IMR-90 (cell line): ENCODE results near the gene KBTBD7. TPM values are rescaled to one million over a fixed set of nuclear protein-coding genes. Genes with fewer than 3 reads are reported as not detected.

Experiments
- ATAC-seq: fragments of 200-7000 bp; cut with Tn5 transposase; 2 replicates; pipeline ENCODE4 v1.9.1; 2020; ENCODE audit warnings: low read depth, mild to moderate bottlenecking, moderate library complexity
- BruUV-seq: library from RNA; stranded (reverse); fragments of 400-500 nt; replicated peaks from 2 replicates; lab custom pipeline; 2021; lab: Mats Ljungman, UMichigan
- CTCF ChIA-PET: fragments of 300-600 bp; formaldehyde crosslinking; extraction: SDS; loops from one replicate; lab custom pipeline; 2021; ENCODE audit warnings: antibody characterized with exemption; lab: Yijun Ruan, JAX
- POLR2A ChIA-PET: fragments of 300-600 bp; sonication (Branson Sonifier 250); formaldehyde crosslinking; loops from one replicate; lab custom pipeline; 2022; ENCODE audit warnings: antibody characterized with exemption; ENCODE audit not compliant: unreplicated experiment; lab: Charles Lee
- DNase-seq: peaks from one replicate; pipeline ENCODE4 v3.0.0; 2013
- H2AFZ ChIP-seq: replicated peaks from 2 replicates; pipeline ENCODE3; 2013; ENCODE audit warnings: low read length, mild to moderate bottlenecking; ENCODE audit not compliant: poor library complexity
- H2AK5ac ChIP-seq: 2 replicates; pipeline ENCODE4 v1.6.1; 2013; ENCODE audit warnings: low read depth, low read length, inconsistent platforms
- H2AK9ac ChIP-seq: replicated peaks from 2 replicates; pipeline ENCODE3; 2013; ENCODE audit warnings: mild to moderate bottlenecking, low read depth, low read length, moderate library complexity; ENCODE audit not compliant: poor library complexity
- H2BK120ac ChIP-seq: 2 replicates; pipeline ENCODE4 v1.6.1; 2013; ENCODE audit warnings: low read depth, low read length, inconsistent platforms
- H2BK15ac ChIP-seq: 3 replicates; pipeline ENCODE4 v1.6.1; 2013; ENCODE audit warnings: low read depth, low read length, inconsistent platforms
- H2BK20ac ChIP-seq: 2 replicates; pipeline ENCODE4 v1.6.1; 2013; ENCODE audit warnings: low read depth, mild to moderate bottlenecking, inconsistent platforms, low read length, moderate library complexity
- H2BK5ac ChIP-seq: 2 replicates; pipeline ENCODE4 v1.6.1; 2013; ENCODE audit warnings: mild to moderate bottlenecking, low read depth, low read length, inconsistent platforms; ENCODE audit not compliant: poor library complexity, severe bottlenecking
- H3K14ac ChIP-seq: replicated peaks from 2 replicates; pipeline ENCODE4 v1.6.1; 2013; ENCODE audit warnings: low read depth, low read length, inconsistent platforms
- H3K18ac ChIP-seq: 2 replicates; pipeline ENCODE4 v1.6.1; 2013; ENCODE audit warnings: low read depth, low read length, control low read depth
- H3K23ac ChIP-seq: 2 replicates; pipeline ENCODE4 v1.6.1; 2013; ENCODE audit warnings: low read depth, low read length, inconsistent platforms
- H3K27ac ChIP-seq: 2 replicates; pipeline ENCODE4 v1.5.1; 2013; ENCODE audit warnings: mild to moderate bottlenecking, control low read depth, low read length; ENCODE audit not compliant: insufficient read depth
- H3K27me3 ChIP-seq: 2 replicates; pipeline ENCODE4 v1.6.1; 2013; ENCODE audit warnings: low read length; ENCODE audit not compliant: control insufficient read depth, insufficient read depth
- H3K36me3 ChIP-seq: 2 replicates; pipeline ENCODE4 v1.6.1; 2013; ENCODE audit warnings: low read length, mixed read lengths; ENCODE audit not compliant: control insufficient read depth, insufficient read depth
- H3K4ac ChIP-seq: 2 replicates; pipeline ENCODE4 v1.6.1; 2013; ENCODE audit warnings: low read depth, low read length, inconsistent platforms
- H3K4me1 ChIP-seq: 2 replicates; pipeline ENCODE4 v1.6.1; 2013; ENCODE audit warnings: low read length, mixed read lengths; ENCODE audit not compliant: control insufficient read depth, insufficient read depth
- H3K4me2 ChIP-seq: 2 replicates; pipeline ENCODE4 v1.6.1; 2013; ENCODE audit warnings: low read depth, mild to moderate bottlenecking, control low read depth, low read length, moderate library complexity
- H3K4me3 ChIP-seq: 2 replicates; pipeline ENCODE4 v1.5.1; 2013; ENCODE audit warnings: low read depth, mild to moderate bottlenecking, control low read depth, low read length, moderate library complexity; ENCODE audit not compliant: insufficient read depth
- H3K56ac ChIP-seq: 2 replicates; pipeline ENCODE4 v1.6.1; 2013; ENCODE audit warnings: low read length, inconsistent platforms; ENCODE audit not compliant: insufficient read depth; ENCODE audit errors: extremely low read depth
- H3K79me1 ChIP-seq, 2 experiments: 2 replicates each; pipeline ENCODE4 v1.6.1; 2013; ENCODE audit warnings: low read length in 2 of 2, inconsistent platforms in 1 of 2, low read depth in 1 of 2
- H3K9ac ChIP-seq: 2 replicates; pipeline ENCODE4 v1.6.1; 2013; ENCODE audit warnings: low read depth, low read length, control low read depth
- H3K9me1 ChIP-seq: 2 replicates; pipeline ENCODE4 v1.6.1; 2013; ENCODE audit warnings: low read length, inconsistent platforms; ENCODE audit not compliant: insufficient read depth
- H3K9me3 ChIP-seq: 2 replicates; pipeline ENCODE4 v1.6.1; 2013; ENCODE audit warnings: low read length; ENCODE audit not compliant: control insufficient read depth, insufficient read depth
- H4K20me1 ChIP-seq: 2 replicates; pipeline ENCODE4 v1.6.1; 2013; ENCODE audit warnings: low read length, inconsistent platforms; ENCODE audit not compliant: insufficient read depth
- H4K5ac ChIP-seq: 2 replicates; pipeline ENCODE4 v1.6.1; 2013; ENCODE audit warnings: mild to moderate bottlenecking, low read depth, low read length, control low read depth
- H4K8ac ChIP-seq, 2 experiments: 2 replicates each; pipeline ENCODE4 v1.6.1; 2013; ENCODE audit warnings: low read depth in 2 of 2, low read length in 2 of 2, control low read depth in 1 of 2, inconsistent platforms in 1 of 2
- H4K91ac ChIP-seq: 2 replicates; pipeline ENCODE4 v1.6.1; 2013; ENCODE audit warnings: low read depth, low read length, inconsistent platforms; ENCODE audit not compliant: insufficient read depth
- FOS ChIP-seq: fragments of 150-350 bp; IDR thresholded peaks from 2 replicates; pipeline ENCODE4 v1.6.1; 2016; ENCODE audit warnings: low read depth, low read length
- MAFK ChIP-seq: IDR thresholded peaks from 2 replicates; pipeline ENCODE4 v1.6.1; 2012; ENCODE audit warnings: low read depth, low read length, improper control_type of control experiment
- POLR2A ChIP-seq: IDR thresholded peaks from 2 replicates; pipeline ENCODE4 v1.6.1; 2012; ENCODE audit warnings: mild to moderate bottlenecking, low read depth, low read length
- RAD21 ChIP-seq: IDR thresholded peaks from 2 replicates; pipeline ENCODE4 v1.6.1; 2012; ENCODE audit warnings: low read length, improper control_type of control experiment
- RCOR1 ChIP-seq: IDR thresholded peaks from 2 replicates; pipeline ENCODE4 v1.6.1; 2012; ENCODE audit warnings: mild to moderate bottlenecking, low read length, improper control_type of control experiment; ENCODE audit not compliant: insufficient replicate concordance
- RFX5 ChIP-seq: IDR thresholded peaks from 2 replicates; pipeline ENCODE4 v1.8.0; 2012; ENCODE audit warnings: low read depth, mild to moderate bottlenecking, low read length, moderate library complexity
- SMC3 ChIP-seq: fragments of 150-350 bp; IDR thresholded peaks from 2 replicates; pipeline ENCODE4 v1.6.1; 2016; ENCODE audit warnings: low read depth, mild to moderate bottlenecking, antibody characterized with exemption, low read length, moderate library complexity
- WGBS, 2 experiments: methylation state at CpG; one replicate each; pipeline versions ENCODE4 v1.1.5 to v1.1.7; 2013; ENCODE audit warnings: missing lambda C conversion rate in 2 of 2; ENCODE audit not compliant: insufficient read length in 1 of 2; ENCODE audit errors: extremely low coverage in 2 of 2; 5-methylcytosine and 5-hydroxymethylcytosine counted together
- dilution Hi-C: fragments of 300-500 bp; cut with HindIII; formaldehyde crosslinking; loops from one replicate; pipeline ENCODE4 v1.14.3; 2018; ENCODE audit warnings: low sequenced_read_pairs; ENCODE audit not compliant: unreplicated experiment
- in situ Hi-C: fragments of 300-500 bp; cut with MboI; formaldehyde crosslinking; loops from 3 replicates; pipeline ENCODE4 v1.14.3; 2019; ENCODE audit warnings: low sequenced_read_pairs, inconsistent platforms, mixed read lengths
- intact Hi-C: fragments of 100-400 bp; cut with micrococcal nuclease; formaldehyde crosslinking; loops from 2 replicates; pipeline ENCODE4 v1.10.0; 2022
- polyA plus RNA-seq, 3 experiments: library from polyadenylated mRNA; depleted of rRNA; stranded (reverse); fragments of >200 nt; gene quantifications; 2 replicates each; pipeline ENCODE4 v1.2.3, GENCODE V29; 2012; ENCODE audit warnings: low replicate concordance in 1 of 3
- total RNA-seq: library from RNA; depleted of rRNA; stranded (reverse); fragments of >200 nt; gene quantifications from 2 replicates; pipeline ENCODE4 v1.2.3, GENCODE V29; 2012
- TF ChIP-seq, protein P1 (sequence below): fragments of 150-350 bp; IDR thresholded peaks from 2 replicates; pipeline ENCODE4 v1.6.1; 2016; ENCODE audit warnings: low read depth, mild to moderate bottlenecking, low read length, moderate library complexity, borderline replicate concordance

The KBTBD7 gene
- total and polyA plus RNA-seq, 2 of the 4 experiments (the other 2 are of a cell fraction), result 2.1 to 7.9 TPM

DNA sequence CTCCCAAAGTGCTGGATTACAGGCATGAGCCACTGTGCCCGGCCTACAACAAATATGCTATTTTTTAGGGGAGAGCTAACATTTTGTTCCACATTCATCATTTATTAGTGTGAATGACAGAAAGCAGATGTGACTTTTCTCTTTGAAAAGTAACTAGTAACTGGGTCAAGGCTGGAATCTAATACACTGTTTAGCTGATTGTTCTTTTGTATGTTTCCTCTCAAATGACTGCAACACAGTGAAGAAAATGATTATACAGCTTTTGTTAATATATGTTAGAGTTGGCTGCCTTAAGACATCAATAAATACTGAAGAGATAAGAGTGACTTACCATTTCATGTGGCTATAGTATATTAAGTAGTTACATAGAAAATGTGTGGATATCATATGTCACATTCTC is 42.0 kb upstream of the KBTBD7 start:
- Histone ChIP-seq H4K20me1 (no peaks in the 10 kb centered on the region), H3K9ac (no peak overlapping the region), H4K8ac (no peak overlapping the region), H2BK5ac (no peak overlapping the region), H2BK120ac (no peak overlapping the region), H3K4me3 (no peak overlapping the region), H3K27ac (no peak overlapping the region), H3K18ac (no peak overlapping the region), H3K79me1 (no peaks in the 10 kb centered on the region), H2AK9ac (no peak overlapping the region), H3K9me1 (0 out of 2 replicates have a peak, but pooled peaks cover 2% of the 10 kb centered on the region), H4K5ac (no peak overlapping the region), H2AFZ (no peak overlapping the region), H3K36me3 (peaks cover 8% of the 10 kb centered on the region; the same call in 1 of the 2 replicates), H4K91ac (no peak overlapping the region), H3K4me2 (no peak overlapping the region), H3K4me1 (peaks cover 2% of the 10 kb centered on the region; the same call in 1 of the 2 replicates), H2AK5ac (no peak overlapping the region), H3K23ac (no peak overlapping the region), H3K27me3 (no peaks in the 10 kb centered on the region), H3K4ac (no peak overlapping the region), H3K56ac (no peak overlapping the region), H2BK20ac (no peak overlapping the region), H3K9me3 (no peaks in the 10 kb centered on the region), H2BK15ac (no peak overlapping the region), H3K14ac (no peak overlapping the region)
- no TSS peak for BruUV-seq
- TF ChIP-seq RCOR1 (no peak), SMC3 (no peak), RFX5 (no peak), POLR2A (no peak), MAFK (no peak), FOS (no peak), RAD21 (no peak)
- TF ChIP-seq, protein P1, sequence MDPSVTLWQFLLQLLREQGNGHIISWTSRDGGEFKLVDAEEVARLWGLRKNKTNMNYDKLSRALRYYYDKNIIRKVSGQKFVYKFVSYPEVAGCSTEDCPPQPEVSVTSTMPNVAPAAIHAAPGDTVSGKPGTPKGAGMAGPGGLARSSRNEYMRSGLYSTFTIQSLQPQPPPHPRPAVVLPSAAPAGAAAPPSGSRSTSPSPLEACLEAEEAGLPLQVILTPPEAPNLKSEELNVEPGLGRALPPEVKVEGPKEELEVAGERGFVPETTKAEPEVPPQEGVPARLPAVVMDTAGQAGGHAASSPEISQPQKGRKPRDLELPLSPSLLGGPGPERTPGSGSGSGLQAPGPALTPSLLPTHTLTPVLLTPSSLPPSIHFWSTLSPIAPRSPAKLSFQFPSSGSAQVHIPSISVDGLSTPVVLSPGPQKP, result no peak
- CTCF ChIA-PET, result no interaction called here
- POLR2A ChIA-PET, result no interaction called here
- dilution Hi-C loops (no loop called here), intact Hi-C loops (no loop called here), in situ Hi-C loops (no loop called here)
- ATAC-seq (no peak), DNase-seq (no peak)
- WGBS, 2 experiments, result no CpG with 5 or more reads among the region's 1 CpG
